H1 (cell line): Measurements from ENCODE around the gene FCGBP. TPM values are rescaled to one million over a fixed set of nuclear protein-coding genes. Genes with fewer than 3 reads are reported as not detected.

ENCODE experiments used
- CTCF ChIA-PET: fragments of 300-600 bp; sonication (Branson Sonifier 250); formaldehyde crosslinking; loops from one replicate; lab custom pipeline; 2021; ENCODE audit not compliant: partially characterized antibody; lab: Charles Lee
- POLR2A ChIA-PET: fragments of 300-600 bp; sonication (Branson Sonifier 250); formaldehyde crosslinking; loops from one replicate; lab custom pipeline; 2021; ENCODE audit warnings: inconsistent platforms; ENCODE audit not compliant: partially characterized antibody; lab: Charles Lee
- DNase-seq, 2 experiments: peaks; one replicate each; pipeline versions ENCODE4 v3.0.0 to v3.0.0-alpha.2; 2010 to 2022; ENCODE audit warnings: low spot score in 2 of 2, low read depth in 1 of 2, mixed read lengths in 1 of 2
- FAIRE-seq: peaks from 2 replicates; lab custom pipeline; 2011; peaks lifted over from hg19 to GRCh38; lab: Jason Lieb, UNC
- H2AFZ ChIP-seq: 2 replicates; pipeline ENCODE4 v1.8.1; 2012; ENCODE audit warnings: low read length, inconsistent platforms
- H2AK5ac ChIP-seq: 2 replicates; pipeline ENCODE4 v1.6.1; 2013; ENCODE audit warnings: low read depth, low read length
- H2BK120ac ChIP-seq: replicated peaks from 2 replicates; pipeline ENCODE3; 2013; ENCODE audit warnings: low read depth, low read length, inconsistent platforms
- H2BK12ac ChIP-seq: 2 replicates; pipeline ENCODE4 v1.6.1; 2013; ENCODE audit warnings: low read depth, low read length
- H2BK15ac ChIP-seq: 2 replicates; pipeline ENCODE4 v1.6.1; 2013; ENCODE audit warnings: low read length
- H2BK20ac ChIP-seq: 2 replicates; pipeline ENCODE4 v1.6.1; 2013; ENCODE audit warnings: low read length
- H2BK5ac ChIP-seq: 2 replicates; pipeline ENCODE4 v1.6.1; 2013; ENCODE audit warnings: low read depth, low read length
- H3K14ac ChIP-seq: 2 replicates; pipeline ENCODE4 v1.6.1; 2013; ENCODE audit warnings: inconsistent platforms; ENCODE audit not compliant: insufficient read length
- H3K18ac ChIP-seq: 2 replicates; pipeline ENCODE4 v1.6.1; 2013; ENCODE audit warnings: low read length; ENCODE audit errors: extremely low read depth
- H3K23ac ChIP-seq: 2 replicates; pipeline ENCODE4 v1.6.1; 2013; ENCODE audit warnings: inconsistent platforms; ENCODE audit not compliant: insufficient read length
- H3K23me2 ChIP-seq: 2 replicates; pipeline ENCODE4 v1.6.1; 2013; ENCODE audit warnings: low read depth, low read length
- H3K27ac ChIP-seq: 2 replicates; pipeline ENCODE4 v1.6.1; 2011; ENCODE audit warnings: low read depth, low read length, inconsistent platforms
- H3K27me3 ChIP-seq, 4 experiments: replicated peaks in 1 of 4; 1 replicate in 1 of 4; 2 replicates in 3 of 4; pipeline versions ENCODE4 v1.6.1 to v1.8.1; 2011 to 2013; ENCODE audit warnings: low read length in 3 of 4, mild to moderate bottlenecking in 3 of 4, inconsistent platforms in 2 of 4, mixed read lengths in 2 of 4, moderate library complexity in 1 of 4; ENCODE audit not compliant: control insufficient read depth in 3 of 4, insufficient read depth in 3 of 4; ENCODE audit errors: extremely low read depth in 1 of 4
- H3K36me3 ChIP-seq, 4 experiments: 2 replicates each; pipeline versions ENCODE4 v1.6.1 to v1.8.1; 2011 to 2013; ENCODE audit warnings: mild to moderate bottlenecking in 4 of 4, low read length in 3 of 4, moderate library complexity in 2 of 4, control low read depth in 1 of 4, inconsistent platforms in 1 of 4; ENCODE audit not compliant: insufficient read depth in 4 of 4, control insufficient read depth in 2 of 4
- H3K4ac ChIP-seq: replicated peaks from 2 replicates; pipeline ENCODE3; 2013; ENCODE audit warnings: low read length, low read depth, mixed read lengths, inconsistent platforms; ENCODE audit not compliant: insufficient read length
- H3K4me1 ChIP-seq, 4 experiments: replicated peaks in 1 of 4; 1 replicate in 1 of 4; 2 replicates in 3 of 4; pipeline versions ENCODE4 v1.6.1 to v1.8.1; 2011 to 2013; ENCODE audit warnings: low read length in 3 of 4, inconsistent platforms in 2 of 4, mixed read lengths in 1 of 4; ENCODE audit not compliant: insufficient read depth in 4 of 4, control insufficient read depth in 3 of 4
- H3K4me2 ChIP-seq, 2 experiments: 2 replicates each; pipeline versions ENCODE4 v1.6.1 to v1.8.1; 2011 to 2013; ENCODE audit warnings: low read depth in 2 of 2, low read length in 2 of 2, control low read depth in 1 of 2, inconsistent platforms in 1 of 2, mild to moderate bottlenecking in 1 of 2; ENCODE audit not compliant: insufficient read depth in 1 of 2
- H3K4me3 ChIP-seq, 4 experiments: fragments of 200-600, 300-600 bp in 1 of 4; sonication (generic), shearing (Covaris generic), sonication (Bioruptor Twin) in 1 of 4; 2 replicates each; pipeline versions ENCODE4 v1.5.1 to v1.8.1; 2011 to 2016; ENCODE audit warnings: low read length in 4 of 4, low read depth in 3 of 4, control low read depth in 2 of 4, inconsistent platforms in 2 of 4, mild to moderate bottlenecking in 2 of 4, mixed read lengths in 1 of 4, moderate library complexity in 1 of 4; ENCODE audit not compliant: insufficient read depth in 2 of 4; ENCODE audit errors: extremely low read depth in 1 of 4
- H3K56ac ChIP-seq: replicated peaks from 2 replicates; pipeline ENCODE3; 2013; ENCODE audit warnings: low read depth, mild to moderate bottlenecking, mixed read lengths, low read length, inconsistent platforms; ENCODE audit not compliant: insufficient read length
- H3K79me1 ChIP-seq: 2 replicates; pipeline ENCODE4 v1.6.1; 2013; ENCODE audit warnings: low read depth, low read length, control low read depth
- H3K79me2 ChIP-seq, 2 experiments: 2 replicates each; pipeline versions ENCODE4 v1.6.1 to v1.8.1; 2012 to 2013; ENCODE audit warnings: low read length in 2 of 2, mild to moderate bottlenecking in 2 of 2, inconsistent platforms in 1 of 2; ENCODE audit not compliant: insufficient read depth in 2 of 2, control insufficient read depth in 1 of 2
- H3K9ac ChIP-seq, 4 experiments: replicated peaks in 1 of 4; 1 replicate in 1 of 4; 2 replicates in 3 of 4; pipeline versions ENCODE4 v1.6.1 to v1.8.1; 2011 to 2013; ENCODE audit warnings: low read depth in 3 of 4, low read length in 3 of 4, control low read depth in 2 of 4, mild to moderate bottlenecking in 2 of 4, moderate library complexity in 2 of 4, inconsistent platforms in 1 of 4; ENCODE audit errors: extremely low read depth in 1 of 4
- H3K9me3 ChIP-seq, 2 experiments: 2 replicates each; pipeline versions ENCODE4 v1.6.1 to v1.8.1; 2012 to 2013; ENCODE audit warnings: mild to moderate bottlenecking in 2 of 2, moderate library complexity in 2 of 2, control low read depth in 1 of 2, inconsistent platforms in 1 of 2, low read depth in 1 of 2, low read length in 1 of 2, mixed read lengths in 1 of 2; ENCODE audit not compliant: insufficient read depth in 2 of 2
- H4K20me1 ChIP-seq, 2 experiments: replicated peaks in 1 of 2; 2 replicates each; pipeline versions ENCODE3 to v1.8.1; 2011 to 2013; ENCODE audit warnings: inconsistent platforms in 2 of 2, low read length in 2 of 2, mild to moderate bottlenecking in 1 of 2; ENCODE audit not compliant: insufficient read depth in 2 of 2, control insufficient read depth in 1 of 2
- H4K5ac ChIP-seq: 2 replicates; pipeline ENCODE4 v1.6.1; 2013; ENCODE audit warnings: low read length, low read depth, mixed read lengths, inconsistent platforms; ENCODE audit not compliant: insufficient read length
- H4K8ac ChIP-seq: 2 replicates; pipeline ENCODE4 v1.8.0; 2013; ENCODE audit warnings: mild to moderate bottlenecking, moderate library complexity, low read length, inconsistent platforms; ENCODE audit not compliant: insufficient read depth; ENCODE audit errors: extremely low read depth
- H4K91ac ChIP-seq: replicated peaks from 2 replicates; pipeline ENCODE3; 2013; ENCODE audit warnings: low read length, mixed read lengths, inconsistent platforms; ENCODE audit not compliant: insufficient read length
- ASH2L ChIP-seq: fragments of 200-600, 300-600 bp; sonication (generic); IDR thresholded peaks from one replicate; pipeline ENCODE4 v1.7.1; 2017; ENCODE audit warnings: low read length
- CBX8 ChIP-seq: fragments of 300-800, 300-1000 bp; sonication (generic); IDR thresholded peaks from 2 replicates; pipeline ENCODE4 v1.7.1; 2016; ENCODE audit warnings: low read depth, low read length, borderline replicate concordance
- CTBP2 ChIP-seq: IDR thresholded peaks from 2 replicates; pipeline ENCODE4 v1.7.0; 2011; ENCODE audit warnings: borderline replicate concordance, mild to moderate bottlenecking, moderate library complexity, mixed read lengths, low read length; ENCODE audit not compliant: insufficient read depth, insufficient read length
- HDAC6 ChIP-seq: IDR thresholded peaks from one replicate; pipeline ENCODE4 v1.7.1; 2012; ENCODE audit warnings: low read depth, mild to moderate bottlenecking, inconsistent platforms, low read length, moderate library complexity
- JUN ChIP-seq: IDR thresholded peaks from 2 replicates; pipeline ENCODE4 v1.6.1; 2011; ENCODE audit warnings: low read depth, mild to moderate bottlenecking, improper control_type of control experiment, low read length
- RBBP5 ChIP-seq: IDR thresholded peaks from 2 replicates; pipeline ENCODE4 v1.7.1; 2012; ENCODE audit warnings: low read depth, mild to moderate bottlenecking, inconsistent platforms, low read length, moderate library complexity, borderline replicate concordance
- SIX5 ChIP-seq: IDR thresholded peaks from 2 replicates; pipeline ENCODE4 v1.6.1; 2011; ENCODE audit warnings: mild to moderate bottlenecking, low read depth, low read length
- TEAD4 ChIP-seq: IDR thresholded peaks from 2 replicates; pipeline ENCODE4 v1.6.1; 2012; ENCODE audit warnings: low read depth, low read length, inconsistent platforms, mixed read lengths
- WGBS, 2 experiments: shearing (Covaris generic) in 1 of 2; methylation state at CpG; one replicate each; pipeline versions ENCODE4 v1.1.6 to v1.1.7; 2013 to 2015; ENCODE audit warnings: low lambda C conversion rate in 2 of 2, mixed read lengths in 2 of 2, inconsistent platforms in 1 of 2, low coverage in 1 of 2, missing lambda C conversion rate in 1 of 2; ENCODE audit not compliant: insufficient replicate concordance in 2 of 2, insufficient coverage in 1 of 2, insufficient read length in 1 of 2; ENCODE audit errors: extremely low coverage in 1 of 2, missing lambda C conversion rate in 1 of 2; 5-methylcytosine and 5-hydroxymethylcytosine counted together
- polyA plus RNA-seq, 7 experiments: library from polyadenylated mRNA; depleted of rRNA in 3 of 7; stranded (reverse) in 5 of 7; unstranded in 2 of 7; fragments of >200 nt in 5 of 7; fragments of 200-250 nt in 2 of 7; gene quantifications; 1 replicate in 5 of 7; 2 replicates in 1 of 7; 4 replicates in 1 of 7; pipeline versions ENCODE4 v1.2.1 to v1.2.3, GENCODE V29; 2011 to 2013; ENCODE audit warnings: missing spikeins in 2 of 7, mixed read lengths in 2 of 7
- total RNA-seq: library from RNA; stranded (reverse); fragmentation: NEBNext Ultra II Directional; extraction: Animal tissue kit (Norgen Biotek cat#: 25700); gene quantifications from 2 replicates; pipeline ENCODE4 v1.2.1, GENCODE V29; 2021
- TF ChIP-seq, protein P1 (sequence below): IDR thresholded peaks from 2 replicates; pipeline ENCODE4 v1.6.1; 2012; ENCODE audit warnings: inconsistent platforms
- TF ChIP-seq, protein P2 (sequence below), 3 experiments: IDR thresholded peaks; 1 replicate in 2 of 3; 2 replicates in 1 of 3; pipeline versions ENCODE4 v1.5.1 to v1.6.1; 2011; ENCODE audit warnings: low read length in 3 of 3, mild to moderate bottlenecking in 3 of 3, inconsistent platforms in 2 of 3, low read depth in 1 of 3, moderate library complexity in 1 of 3; ENCODE audit not compliant: insufficient read depth in 1 of 3; ENCODE audit errors: control extremely low read depth in 1 of 3

The FCGBP gene
- total and polyA plus RNA-seq, 2 of the 8 experiments (the other 6 are each of a cell fraction or from before 2014, with no cell fraction given), result 1.1 to 3.1 TPM

- H3K4ac ChIP-seq, result no peak overlapping the region
- FAIRE-seq, result no peak
- ChIA-PET POLR2A (no interaction called here), CTCF (interaction anchor here (0.6 kb wide), 1 partner anchor 239 kb away, joined by 3 read pairs; no protein-coding TSS in a partner anchor)
- no peak overlapping the region for H3K4me2 ChIP-seq
- H2BK15ac ChIP-seq, result no peak overlapping the region
- no peak overlapping the region for H2BK120ac ChIP-seq
- H4K5ac ChIP-seq, result no peak overlapping the region
- no peak overlapping the region for H4K8ac ChIP-seq
- H3K56ac ChIP-seq, result no peak overlapping the region
- H3K14ac ChIP-seq, result no peak overlapping the region
- H3K9ac ChIP-seq, result no peak overlapping the region
- no peaks in the 10 kb centered on the region for H3K36me3 ChIP-seq
- H3K4me1 ChIP-seq, result no peaks in the 10 kb centered on the region
- H2AFZ ChIP-seq, result no peak overlapping the region
- no peaks in the 10 kb centered on the region for H3K9me3 ChIP-seq
- H2BK20ac ChIP-seq, result no peak overlapping the region
- 0 out of 2 replicates have a peak, but pooled peaks cover 2% of the 10 kb centered on the region for H3K23me2 ChIP-seq
- DNase-seq, result no peak
- no peak overlapping the region for H2AK5ac ChIP-seq
- H3K79me1 ChIP-seq, result no peaks in the 10 kb centered on the region
- no peaks in the 10 kb centered on the region for H3K79me2 ChIP-seq
- H3K18ac ChIP-seq, result no peak overlapping the region
- H3K27ac ChIP-seq, result no peak overlapping the region
- no peak overlapping the region for H3K23ac ChIP-seq
- H4K91ac ChIP-seq, result peak overlapping the region; percentile 27
- no peak overlapping the region for H3K4me3 ChIP-seq
- no peak overlapping the region for H2BK12ac ChIP-seq
- H3K27me3 ChIP-seq, result no peaks in the 10 kb centered on the region
- 90% methylated on average over 9 of the region's 9 CpGs; no CpG with 5 or more reads in 1 of the 2 experiments for WGBS, 2 experiments
- no peak overlapping the region for H2BK5ac ChIP-seq
- H4K20me1 ChIP-seq, result no peaks in the 10 kb centered on the region
- no peak for TF ChIP-seq TEAD4
- TF ChIP-seq JUN, result no peak
- TF ChIP-seq, protein P1, sequence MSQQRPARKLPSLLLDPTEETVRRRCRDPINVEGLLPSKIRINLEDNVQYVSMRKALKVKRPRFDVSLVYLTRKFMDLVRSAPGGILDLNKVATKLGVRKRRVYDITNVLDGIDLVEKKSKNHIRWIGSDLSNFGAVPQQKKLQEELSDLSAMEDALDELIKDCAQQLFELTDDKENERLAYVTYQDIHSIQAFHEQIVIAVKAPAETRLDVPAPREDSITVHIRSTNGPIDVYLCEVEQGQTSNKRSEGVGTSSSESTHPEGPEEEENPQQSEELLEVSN, result no peak
- TF ChIP-seq CBX8, result no peak
- no peak for TF ChIP-seq CTBP2
- no peak for TF ChIP-seq RBBP5
- TF ChIP-seq SIX5, result no peak
- TF ChIP-seq, protein P2, sequence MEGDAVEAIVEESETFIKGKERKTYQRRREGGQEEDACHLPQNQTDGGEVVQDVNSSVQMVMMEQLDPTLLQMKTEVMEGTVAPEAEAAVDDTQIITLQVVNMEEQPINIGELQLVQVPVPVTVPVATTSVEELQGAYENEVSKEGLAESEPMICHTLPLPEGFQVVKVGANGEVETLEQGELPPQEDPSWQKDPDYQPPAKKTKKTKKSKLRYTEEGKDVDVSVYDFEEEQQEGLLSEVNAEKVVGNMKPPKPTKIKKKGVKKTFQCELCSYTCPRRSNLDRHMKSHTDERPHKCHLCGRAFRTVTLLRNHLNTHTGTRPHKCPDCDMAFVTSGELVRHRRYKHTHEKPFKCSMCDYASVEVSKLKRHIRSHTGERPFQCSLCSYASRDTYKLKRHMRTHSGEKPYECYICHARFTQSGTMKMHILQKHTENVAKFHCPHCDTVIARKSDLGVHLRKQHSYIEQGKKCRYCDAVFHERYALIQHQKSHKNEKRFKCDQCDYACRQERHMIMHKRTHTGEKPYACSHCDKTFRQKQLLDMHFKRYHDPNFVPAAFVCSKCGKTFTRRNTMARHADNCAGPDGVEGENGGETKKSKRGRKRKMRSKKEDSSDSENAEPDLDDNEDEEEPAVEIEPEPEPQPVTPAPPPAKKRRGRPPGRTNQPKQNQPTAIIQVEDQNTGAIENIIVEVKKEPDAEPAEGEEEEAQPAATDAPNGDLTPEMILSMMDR (IDR thresholded peaks at IDR 0.05; ENCODE audit: control extremely low read depth in 1 of 3, insufficient read depth in 1 of 3, low read depth in 1 of 3, low read length in 3 of 3), result no peak
- TF ChIP-seq ASH2L, result no peak
- no peak for TF ChIP-seq HDAC6
These were observed 16.8 kb downstream of the FCGBP start for GRCh38 chr19:39917561-39918182.
